Epithelial cell of esophagus (primary cell): ENCODE results near the gene GDF3.
A peak's percentile ranks its signal among the peaks of the same experiment; 100 is the strongest.

Experiments used
- DNase-seq: peaks from one replicate; pipeline ENCODE4 v3.0.0; 2010; ENCODE audit warnings: low read depth
- H3K4me3 ChIP-seq: 2 replicates; pipeline ENCODE4 v1.5.1; 2011; ENCODE audit warnings: mild to moderate bottlenecking, low read length, control low read depth
- CTCF ChIP-seq: IDR thresholded peaks from 2 replicates; pipeline ENCODE4 v1.5.1; 2011; ENCODE audit warnings: low read depth, mild to moderate bottlenecking, low read length, control low read depth, inconsistent platforms; ENCODE audit not compliant: insufficient read depth; ENCODE audit errors: missing control alignments

The GDF3 gene

GRCh38 chr12:7668171-7668570 lies 27.4 kb downstream of the GDF3 start:
- no peak for DNase-seq
- no peak for TF ChIP-seq CTCF
- H3K4me3 ChIP-seq: no peak overlapping the region

GRCh38 chr12:7667125-7667524 lies 28.4 kb downstream of the GDF3 start:
- no peak overlapping the region for H3K4me3 ChIP-seq
- no peak for DNase-seq
- TF ChIP-seq CTCF: no peak

- no peak for TF ChIP-seq CTCF
- DNase-seq: no peak
- H3K4me3 ChIP-seq: no peak overlapping the region
These were observed 29.0 kb downstream of the GDF3 start for GRCh38 chr12:7666595-7666994.

- no peak overlapping the region for H3K4me3 ChIP-seq
- TF ChIP-seq CTCF: no peak
- no peak for DNase-seq
These were observed 33.8 kb downstream of the GDF3 start for GRCh38 chr12:7661741-7662140.

GRCh38 chr12:7656121-7656520 lies 39.5 kb downstream of the GDF3 start:
- DNase-seq: no peak
- TF ChIP-seq CTCF: no peak
- H3K4me3 ChIP-seq: no peak overlapping the region

- DNase-seq: peak; percentile 11
- no peak overlapping the region for H3K4me3 ChIP-seq
- no peak for TF ChIP-seq CTCF
These were observed 45.5 kb downstream of the GDF3 start for GRCh38 chr12:7650091-7650490.

- DNase-seq: no peak
- H3K4me3 ChIP-seq: no peak overlapping the region
- no peak for TF ChIP-seq CTCF
These were observed 48.5 kb downstream of the GDF3 start for GRCh38 chr12:7647071-7647470.
